ENCODE data around the gene SREBF2. TPM values are rescaled to one million over a fixed set of nuclear protein-coding genes. Genes with fewer than 3 reads are reported as not detected.

Gene SREBF2
- total RNA-seq, 4 donors from 2014 or later, result 91.1 to 122 (median 96.2) TPM

DNA sequence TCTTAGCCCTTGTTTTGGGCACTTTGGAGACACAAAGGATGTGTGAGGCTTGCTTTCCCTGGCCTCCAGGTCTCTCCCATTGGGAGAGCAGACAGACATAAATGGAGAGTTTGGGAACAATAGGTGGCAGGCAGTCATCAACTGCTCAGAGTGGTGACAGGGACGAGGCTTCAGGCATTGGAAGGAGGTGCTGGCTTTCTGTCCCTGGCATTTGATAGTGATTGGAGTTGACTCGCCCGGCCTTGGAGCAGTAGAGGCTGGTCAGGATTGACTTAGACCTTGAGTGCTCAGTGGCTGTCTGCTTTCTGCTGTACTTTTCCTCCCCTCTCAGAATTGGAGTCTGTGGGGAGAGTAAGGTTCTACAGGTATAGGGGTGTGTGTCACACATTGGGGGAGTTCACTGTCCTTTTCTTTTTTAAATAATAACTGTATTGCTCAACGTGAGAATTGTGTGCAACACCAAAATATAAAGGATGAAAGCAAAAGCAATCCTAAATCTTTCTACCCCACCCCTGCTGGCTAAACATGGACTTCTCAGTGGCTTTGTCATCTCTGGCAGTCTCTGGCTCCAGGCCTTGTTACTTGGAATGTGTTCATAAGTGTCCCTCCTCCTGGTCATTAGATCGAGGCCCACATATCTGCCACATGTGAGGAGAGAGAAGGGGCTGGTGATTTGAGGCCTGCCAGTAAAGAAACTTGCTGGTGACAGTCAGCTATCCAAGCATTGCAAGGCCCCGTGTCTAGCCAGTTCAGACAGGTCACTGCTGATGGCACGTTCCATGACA lies 60.9 kb downstream of the SREBF2 start:
- no peak for TF ChIP-seq CTCF (IDR thresholded peaks at IDR 0.05)
- TF ChIP-seq POLR2A (IDR thresholded peaks at IDR 0.05), result no peak

DNA sequence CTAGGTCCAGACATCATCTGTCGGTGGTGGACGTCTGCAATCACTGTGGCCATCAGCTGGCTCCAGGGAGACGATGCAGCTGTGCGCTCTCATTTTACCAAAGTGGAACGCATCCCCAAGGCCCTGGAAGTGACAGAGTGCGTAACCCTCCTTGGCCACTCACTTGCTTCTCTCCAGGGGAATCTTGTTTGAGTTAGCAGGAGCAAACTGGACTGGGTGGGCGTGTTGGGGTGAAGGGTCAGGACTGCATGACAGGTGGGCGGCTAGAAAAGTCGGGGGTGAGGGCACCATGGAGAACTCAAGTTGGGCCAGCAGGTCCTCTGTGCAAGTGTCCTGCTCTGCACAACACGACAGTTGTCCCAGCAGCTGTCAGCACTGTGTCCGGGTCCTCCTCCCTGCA lies 65.7 kb downstream of the SREBF2 start:
- intact Hi-C loops (cut with DNase I; ENCODE audit: low total_unique reads), result no loop called here
- H3K4me3 ChIP-seq (ENCODE audit: low read depth, poor library complexity, severe bottlenecking), result no peak overlapping the region
- no peak for DNase-seq (ENCODE audit: low spot score in 2 of 2)
- TF ChIP-seq POLR2A (IDR thresholded peaks at IDR 0.05), result no peak
- TF ChIP-seq CTCF (IDR thresholded peaks at IDR 0.05), result no peak
- WGBS, 2 donors, result 95 to 96% methylated on average over 11 of the region's 11 CpGs

More for the DNA sequence above, 60.9 kb downstream of the SREBF2 start:
- H3K4me3 ChIP-seq (ENCODE audit: low read depth, poor library complexity, severe bottlenecking), result no peak overlapping the region
- intact Hi-C loops (cut with DNase I; ENCODE audit: low total_unique reads), result no loop called here
- 83 to 84% methylated on average over 7 of the region's 7 CpGs for WGBS, 2 donors
- no peak for DNase-seq (ENCODE audit: low spot score in 2 of 2)

GRCh38 chr22:41899110-41899509 lies 66.2 kb downstream of the SREBF2 start:
- intact Hi-C loops (cut with DNase I; ENCODE audit: low total_unique reads), result no loop called here
- DNase-seq (ENCODE audit: low spot score in 2 of 2), result no peak
- TF ChIP-seq CTCF (IDR thresholded peaks at IDR 0.05) (no peak), POLR2A (IDR thresholded peaks at IDR 0.05) (no peak)
- WGBS, 2 donors, result 83 to 96% methylated on average over 5 of the region's 5 CpGs
- H3K4me3 ChIP-seq (ENCODE audit: low read depth, poor library complexity, severe bottlenecking), result no peak overlapping the region

DNA sequence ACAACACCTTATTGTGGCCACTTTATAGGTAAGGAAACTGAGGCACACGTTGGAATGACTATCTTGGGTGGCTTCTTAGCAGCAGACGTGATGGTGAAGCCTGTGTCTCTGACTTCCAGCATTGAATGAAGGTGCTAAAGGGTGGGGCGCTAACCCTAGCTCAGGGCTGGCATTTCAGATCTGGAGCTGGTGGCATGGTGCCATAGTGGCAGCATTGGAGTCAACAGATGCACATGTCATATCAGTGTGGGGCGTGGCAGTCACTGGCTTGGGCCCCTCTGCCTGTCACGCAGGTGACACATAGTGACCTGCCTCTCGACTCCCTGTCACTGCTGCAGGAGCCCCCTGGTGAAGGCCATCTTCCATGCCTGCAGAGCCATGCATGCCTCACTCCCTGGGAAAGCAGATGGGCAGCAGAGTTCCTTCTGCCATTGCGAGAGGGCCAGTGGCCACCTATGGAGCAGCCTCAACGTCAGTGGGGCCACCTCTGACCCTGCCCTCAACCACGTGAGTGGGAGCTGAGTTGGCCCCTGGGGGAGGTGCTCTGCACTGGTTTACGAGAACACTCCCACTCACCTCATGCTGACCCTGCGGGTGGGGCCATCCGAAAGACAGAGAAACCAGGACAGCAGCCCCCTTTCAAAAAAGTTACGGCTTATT lies 67.2 kb downstream of the SREBF2 start:
- WGBS, 2 donors, result 84 to 88% methylated on average over 10 to 13 of the region's 13 CpGs
- intact Hi-C loops (cut with DNase I; ENCODE audit: low total_unique reads), result no loop called here
- DNase-seq (ENCODE audit: low spot score in 2 of 2), result no peak
- no peak overlapping the region for H3K4me3 ChIP-seq (ENCODE audit: low read depth, poor library complexity, severe bottlenecking)
- no peak for TF ChIP-seq CTCF (IDR thresholded peaks at IDR 0.05)
- TF ChIP-seq POLR2A (IDR thresholded peaks at IDR 0.05), result no peak

DNA sequence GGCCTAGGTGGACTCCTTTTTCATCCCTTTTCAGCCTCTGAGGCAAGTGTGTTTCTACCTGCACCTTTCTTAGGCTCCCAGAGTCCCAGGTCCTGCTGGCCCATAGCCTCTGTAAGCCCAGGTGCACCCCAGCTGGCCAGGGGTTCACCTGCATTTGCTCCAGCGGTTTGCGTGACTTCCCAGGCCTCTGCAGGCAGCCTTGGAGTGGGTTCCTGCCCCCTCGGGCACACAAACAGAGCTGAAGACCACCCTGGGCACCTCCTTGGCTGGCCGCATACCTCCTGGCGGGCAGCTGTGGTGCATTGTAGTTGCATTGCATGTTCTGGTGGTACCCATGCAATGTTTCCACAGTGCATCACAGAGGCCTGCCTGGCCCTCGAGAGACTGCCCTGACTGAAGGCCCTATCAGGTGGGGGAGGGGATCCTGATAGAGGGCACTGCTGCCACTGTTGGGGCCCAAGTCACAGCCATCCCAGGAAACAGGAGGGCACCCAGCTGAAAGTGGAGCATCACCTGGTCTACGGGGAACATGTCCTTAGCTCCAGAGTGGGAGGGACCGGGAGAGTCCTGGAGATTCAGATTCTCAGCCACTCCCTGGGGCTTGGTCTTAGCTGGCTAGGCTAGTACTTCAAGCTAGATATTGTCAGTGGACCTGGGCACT lies 67.9 kb downstream of the SREBF2 start:
- no peak overlapping the region for H3K4me3 ChIP-seq (ENCODE audit: low read depth, poor library complexity, severe bottlenecking)
- WGBS, 2 donors, result 93% methylated on average over 6 to 8 of the region's 8 CpGs
- TF ChIP-seq CTCF (IDR thresholded peaks at IDR 0.05) (no peak), POLR2A (IDR thresholded peaks at IDR 0.05) (no peak)
- no peak for DNase-seq (ENCODE audit: low spot score in 2 of 2)
- intact Hi-C loops (cut with DNase I; ENCODE audit: low total_unique reads), result no loop called here

Measured in lower leg skin (tissue), 4 donors.